H1 (cell line): ENCODE results near the gene BRI3BP. TPM values are rescaled to one million over a fixed set of nuclear protein-coding genes. Genes with fewer than 3 reads are reported as not detected.

ENCODE experiments used
- CTCF ChIA-PET: fragments of 300-600 bp; sonication (Branson Sonifier 250); formaldehyde crosslinking; loops from one replicate; lab custom pipeline; 2021; ENCODE audit not compliant: partially characterized antibody; lab: Charles Lee
- POLR2A ChIA-PET: fragments of 300-600 bp; sonication (Branson Sonifier 250); formaldehyde crosslinking; loops from one replicate; lab custom pipeline; 2021; ENCODE audit warnings: inconsistent platforms; ENCODE audit not compliant: partially characterized antibody; lab: Charles Lee
- DNase-seq, 2 experiments: peaks; one replicate each; pipeline versions ENCODE4 v3.0.0 to v3.0.0-alpha.2; 2010 to 2022; ENCODE audit warnings: low spot score in 2 of 2, low read depth in 1 of 2, mixed read lengths in 1 of 2
- FAIRE-seq: peaks from 2 replicates; lab custom pipeline; 2011; peaks lifted over from hg19 to GRCh38; lab: Jason Lieb, UNC
- H2AFZ ChIP-seq: 2 replicates; pipeline ENCODE4 v1.8.1; 2012; ENCODE audit warnings: low read length, inconsistent platforms
- H2AK5ac ChIP-seq: 2 replicates; pipeline ENCODE4 v1.6.1; 2013; ENCODE audit warnings: low read depth, low read length
- H2BK120ac ChIP-seq: replicated peaks from 2 replicates; pipeline ENCODE3; 2013; ENCODE audit warnings: low read depth, low read length, inconsistent platforms
- H2BK12ac ChIP-seq: 2 replicates; pipeline ENCODE4 v1.6.1; 2013; ENCODE audit warnings: low read depth, low read length
- H2BK15ac ChIP-seq: 2 replicates; pipeline ENCODE4 v1.6.1; 2013; ENCODE audit warnings: low read length
- H2BK20ac ChIP-seq: 2 replicates; pipeline ENCODE4 v1.6.1; 2013; ENCODE audit warnings: low read length
- H2BK5ac ChIP-seq: 2 replicates; pipeline ENCODE4 v1.6.1; 2013; ENCODE audit warnings: low read depth, low read length
- H3K14ac ChIP-seq: 2 replicates; pipeline ENCODE4 v1.6.1; 2013; ENCODE audit warnings: inconsistent platforms; ENCODE audit not compliant: insufficient read length
- H3K18ac ChIP-seq: 2 replicates; pipeline ENCODE4 v1.6.1; 2013; ENCODE audit warnings: low read length; ENCODE audit errors: extremely low read depth
- H3K23ac ChIP-seq: 2 replicates; pipeline ENCODE4 v1.6.1; 2013; ENCODE audit warnings: inconsistent platforms; ENCODE audit not compliant: insufficient read length
- H3K23me2 ChIP-seq: 2 replicates; pipeline ENCODE4 v1.6.1; 2013; ENCODE audit warnings: low read depth, low read length
- H3K27ac ChIP-seq: 2 replicates; pipeline ENCODE4 v1.6.1; 2011; ENCODE audit warnings: low read depth, low read length, inconsistent platforms
- H3K27me3 ChIP-seq, 4 experiments: replicated peaks in 1 of 4; 1 replicate in 1 of 4; 2 replicates in 3 of 4; pipeline versions ENCODE4 v1.6.1 to v1.8.1; 2011 to 2013; ENCODE audit warnings: low read length in 3 of 4, mild to moderate bottlenecking in 3 of 4, inconsistent platforms in 2 of 4, mixed read lengths in 2 of 4, moderate library complexity in 1 of 4; ENCODE audit not compliant: control insufficient read depth in 3 of 4, insufficient read depth in 3 of 4; ENCODE audit errors: extremely low read depth in 1 of 4
- H3K36me3 ChIP-seq, 4 experiments: 2 replicates each; pipeline versions ENCODE4 v1.6.1 to v1.8.1; 2011 to 2013; ENCODE audit warnings: mild to moderate bottlenecking in 4 of 4, low read length in 3 of 4, moderate library complexity in 2 of 4, control low read depth in 1 of 4, inconsistent platforms in 1 of 4; ENCODE audit not compliant: insufficient read depth in 4 of 4, control insufficient read depth in 2 of 4
- H3K4ac ChIP-seq: replicated peaks from 2 replicates; pipeline ENCODE3; 2013; ENCODE audit warnings: low read length, low read depth, mixed read lengths, inconsistent platforms; ENCODE audit not compliant: insufficient read length
- H3K4me1 ChIP-seq, 4 experiments: replicated peaks in 1 of 4; 1 replicate in 1 of 4; 2 replicates in 3 of 4; pipeline versions ENCODE4 v1.6.1 to v1.8.1; 2011 to 2013; ENCODE audit warnings: low read length in 3 of 4, inconsistent platforms in 2 of 4, mixed read lengths in 1 of 4; ENCODE audit not compliant: insufficient read depth in 4 of 4, control insufficient read depth in 3 of 4
- H3K4me2 ChIP-seq, 2 experiments: 2 replicates each; pipeline versions ENCODE4 v1.6.1 to v1.8.1; 2011 to 2013; ENCODE audit warnings: low read depth in 2 of 2, low read length in 2 of 2, control low read depth in 1 of 2, inconsistent platforms in 1 of 2, mild to moderate bottlenecking in 1 of 2; ENCODE audit not compliant: insufficient read depth in 1 of 2
- H3K4me3 ChIP-seq, 4 experiments: fragments of 200-600, 300-600 bp in 1 of 4; sonication (generic), shearing (Covaris generic), sonication (Bioruptor Twin) in 1 of 4; 2 replicates each; pipeline versions ENCODE4 v1.5.1 to v1.8.1; 2011 to 2016; ENCODE audit warnings: low read length in 4 of 4, low read depth in 3 of 4, control low read depth in 2 of 4, inconsistent platforms in 2 of 4, mild to moderate bottlenecking in 2 of 4, mixed read lengths in 1 of 4, moderate library complexity in 1 of 4; ENCODE audit not compliant: insufficient read depth in 2 of 4; ENCODE audit errors: extremely low read depth in 1 of 4
- H3K56ac ChIP-seq: replicated peaks from 2 replicates; pipeline ENCODE3; 2013; ENCODE audit warnings: low read depth, mild to moderate bottlenecking, mixed read lengths, low read length, inconsistent platforms; ENCODE audit not compliant: insufficient read length
- H3K79me1 ChIP-seq: 2 replicates; pipeline ENCODE4 v1.6.1; 2013; ENCODE audit warnings: low read depth, low read length, control low read depth
- H3K79me2 ChIP-seq, 2 experiments: 2 replicates each; pipeline versions ENCODE4 v1.6.1 to v1.8.1; 2012 to 2013; ENCODE audit warnings: low read length in 2 of 2, mild to moderate bottlenecking in 2 of 2, inconsistent platforms in 1 of 2; ENCODE audit not compliant: insufficient read depth in 2 of 2, control insufficient read depth in 1 of 2
- H3K9ac ChIP-seq, 4 experiments: replicated peaks in 1 of 4; 1 replicate in 1 of 4; 2 replicates in 3 of 4; pipeline versions ENCODE4 v1.6.1 to v1.8.1; 2011 to 2013; ENCODE audit warnings: low read depth in 3 of 4, low read length in 3 of 4, control low read depth in 2 of 4, mild to moderate bottlenecking in 2 of 4, moderate library complexity in 2 of 4, inconsistent platforms in 1 of 4; ENCODE audit errors: extremely low read depth in 1 of 4
- H3K9me3 ChIP-seq, 2 experiments: 2 replicates each; pipeline versions ENCODE4 v1.6.1 to v1.8.1; 2012 to 2013; ENCODE audit warnings: mild to moderate bottlenecking in 2 of 2, moderate library complexity in 2 of 2, control low read depth in 1 of 2, inconsistent platforms in 1 of 2, low read depth in 1 of 2, low read length in 1 of 2, mixed read lengths in 1 of 2; ENCODE audit not compliant: insufficient read depth in 2 of 2
- H4K20me1 ChIP-seq, 2 experiments: replicated peaks in 1 of 2; 2 replicates each; pipeline versions ENCODE3 to v1.8.1; 2011 to 2013; ENCODE audit warnings: inconsistent platforms in 2 of 2, low read length in 2 of 2, mild to moderate bottlenecking in 1 of 2; ENCODE audit not compliant: insufficient read depth in 2 of 2, control insufficient read depth in 1 of 2
- H4K5ac ChIP-seq: 2 replicates; pipeline ENCODE4 v1.6.1; 2013; ENCODE audit warnings: low read length, low read depth, mixed read lengths, inconsistent platforms; ENCODE audit not compliant: insufficient read length
- H4K8ac ChIP-seq: 2 replicates; pipeline ENCODE4 v1.8.0; 2013; ENCODE audit warnings: mild to moderate bottlenecking, moderate library complexity, low read length, inconsistent platforms; ENCODE audit not compliant: insufficient read depth; ENCODE audit errors: extremely low read depth
- H4K91ac ChIP-seq: replicated peaks from 2 replicates; pipeline ENCODE3; 2013; ENCODE audit warnings: low read length, mixed read lengths, inconsistent platforms; ENCODE audit not compliant: insufficient read length
- EGR1 ChIP-seq: IDR thresholded peaks from 2 replicates; pipeline ENCODE4 v1.6.1; 2011; ENCODE audit warnings: low read depth, low read length, borderline replicate concordance
- WGBS, 2 experiments: shearing (Covaris generic) in 1 of 2; methylation state at CpG; one replicate each; pipeline versions ENCODE4 v1.1.6 to v1.1.7; 2013 to 2015; ENCODE audit warnings: low lambda C conversion rate in 2 of 2, mixed read lengths in 2 of 2, inconsistent platforms in 1 of 2, low coverage in 1 of 2, missing lambda C conversion rate in 1 of 2; ENCODE audit not compliant: insufficient replicate concordance in 2 of 2, insufficient coverage in 1 of 2, insufficient read length in 1 of 2; ENCODE audit errors: extremely low coverage in 1 of 2, missing lambda C conversion rate in 1 of 2; 5-methylcytosine and 5-hydroxymethylcytosine counted together
- polyA plus RNA-seq, 7 experiments: library from polyadenylated mRNA; depleted of rRNA in 3 of 7; stranded (reverse) in 5 of 7; unstranded in 2 of 7; fragments of >200 nt in 5 of 7; fragments of 200-250 nt in 2 of 7; gene quantifications; 1 replicate in 5 of 7; 2 replicates in 1 of 7; 4 replicates in 1 of 7; pipeline versions ENCODE4 v1.2.1 to v1.2.3, GENCODE V29; 2011 to 2013; ENCODE audit warnings: missing spikeins in 2 of 7, mixed read lengths in 2 of 7
- total RNA-seq: library from RNA; stranded (reverse); fragmentation: NEBNext Ultra II Directional; extraction: Animal tissue kit (Norgen Biotek cat#: 25700); gene quantifications from 2 replicates; pipeline ENCODE4 v1.2.1, GENCODE V29; 2021

The BRI3BP gene
- total and polyA plus RNA-seq, 2 of the 8 experiments (the other 6 are each of a cell fraction or from before 2014, with no cell fraction given) = 5.4 to 14.2 TPM

DNA sequence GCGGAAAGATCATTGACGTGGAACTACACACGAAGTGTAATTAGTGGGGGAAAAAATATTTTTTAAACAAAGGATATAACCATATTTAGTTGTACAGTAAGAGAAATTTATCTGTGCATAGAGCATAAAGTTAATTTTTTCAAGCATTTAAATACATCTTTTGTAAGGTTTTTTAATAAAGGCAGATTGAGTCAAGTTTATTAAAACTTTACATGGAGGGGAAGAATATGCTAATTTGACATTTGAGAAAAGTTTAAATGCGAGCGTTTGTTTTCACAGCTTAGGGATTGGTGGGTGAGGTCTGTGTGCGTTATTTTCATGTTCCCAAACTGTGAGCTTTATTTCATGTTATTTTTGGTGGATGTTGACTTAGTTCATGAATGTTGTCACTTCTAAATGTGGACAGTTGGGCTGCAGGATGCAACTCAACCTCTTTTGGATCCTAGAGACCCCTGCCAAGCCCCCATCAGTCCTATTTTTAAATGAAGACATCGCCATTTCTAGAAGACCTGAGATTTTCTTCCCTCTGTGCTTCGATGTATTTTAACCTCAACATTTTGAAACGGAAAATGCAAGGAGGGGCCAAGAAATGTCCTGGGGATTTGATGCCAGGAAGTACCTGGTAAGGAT, 32.3 kb downstream of the BRI3BP start:
- H2BK5ac ChIP-seq = no peak overlapping the region
- H2BK120ac ChIP-seq = no peak overlapping the region
- no peak overlapping the region for H2AFZ ChIP-seq
- no peak overlapping the region for H4K91ac ChIP-seq
- 93% methylated on average over 9 of the region's 9 CpGs; no CpG with 5 or more reads in 1 of the 2 experiments for WGBS, 2 experiments
- H3K4me1 ChIP-seq = no peaks in the 10 kb centered on the region
- CTCF ChIA-PET = interaction anchor here (0.6 to 1.3 kb wide), 3 partner anchors 9 to 1291 kb away, joined by 3 to 4 read pairs (median 3); no protein-coding TSS in a partner anchor
- POLR2A ChIA-PET = no interaction called here
- H3K23me2 ChIP-seq = no peaks in the 10 kb centered on the region
- FAIRE-seq (no peak), DNase-seq (no peak)
- H3K79me1 ChIP-seq = no peaks in the 10 kb centered on the region
- H3K4me2 ChIP-seq = no peak overlapping the region
- H3K18ac ChIP-seq = no peak overlapping the region
- no peaks in the 10 kb centered on the region for H3K27me3 ChIP-seq
- H4K20me1 ChIP-seq = peaks cover 0 to 4% of the 10 kb centered on the region in 2 experiments
- TF ChIP-seq EGR1 = no peak
- no peak overlapping the region for H3K4ac ChIP-seq
- no peaks in the 10 kb centered on the region for H3K79me2 ChIP-seq
- no peak overlapping the region for H3K27ac ChIP-seq
- H3K36me3 ChIP-seq = peaks cover 0 to 15% (median 6%) of the 10 kb centered on the region in 4 experiments; a peak in 4 of 8 replicates
- no peak overlapping the region for H3K14ac ChIP-seq
- H2BK15ac ChIP-seq = no peak overlapping the region
- no peak overlapping the region for H2BK20ac ChIP-seq
- no peaks in the 10 kb centered on the region for H3K9me3 ChIP-seq
- H2BK12ac ChIP-seq = no peak overlapping the region
- no peak overlapping the region for H3K23ac ChIP-seq
- no peak overlapping the region for H4K5ac ChIP-seq
- H3K56ac ChIP-seq = no peak overlapping the region
- no peak overlapping the region for H3K9ac ChIP-seq
- no peak overlapping the region for H4K8ac ChIP-seq
- no peak overlapping the region for H3K4me3 ChIP-seq
- no peak overlapping the region for H2AK5ac ChIP-seq
